NAMALWA (cell line): ENCODE measurements around the gene UNC13C.

Source experiments
- DNase-seq: peaks from one replicate; pipeline ENCODE4 v3.0.0-alpha.2; 2015; ENCODE audit warnings: low spot score

Gene UNC13C

DNA sequence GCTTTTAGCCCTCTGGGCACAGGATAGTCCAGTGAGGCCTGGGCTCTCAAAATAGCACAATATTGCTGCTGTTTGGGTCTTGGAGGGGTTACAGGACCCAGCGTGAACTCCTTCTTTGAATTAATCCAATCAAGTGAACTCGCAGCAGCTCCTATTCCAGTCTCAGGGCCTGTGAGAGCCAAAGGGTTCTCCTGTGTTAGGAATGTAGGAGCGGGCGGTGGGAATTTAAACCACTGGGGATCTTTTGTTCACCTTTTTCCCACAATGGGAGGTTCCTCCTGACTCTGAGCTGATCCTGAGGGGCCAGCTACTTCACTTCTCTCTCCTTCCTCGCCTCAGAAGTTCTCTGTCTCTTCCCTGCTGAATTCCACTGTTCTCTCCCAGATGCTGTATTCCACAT, 504.0 kb downstream of the UNC13C start:
- no peak for DNase-seq

DNA sequence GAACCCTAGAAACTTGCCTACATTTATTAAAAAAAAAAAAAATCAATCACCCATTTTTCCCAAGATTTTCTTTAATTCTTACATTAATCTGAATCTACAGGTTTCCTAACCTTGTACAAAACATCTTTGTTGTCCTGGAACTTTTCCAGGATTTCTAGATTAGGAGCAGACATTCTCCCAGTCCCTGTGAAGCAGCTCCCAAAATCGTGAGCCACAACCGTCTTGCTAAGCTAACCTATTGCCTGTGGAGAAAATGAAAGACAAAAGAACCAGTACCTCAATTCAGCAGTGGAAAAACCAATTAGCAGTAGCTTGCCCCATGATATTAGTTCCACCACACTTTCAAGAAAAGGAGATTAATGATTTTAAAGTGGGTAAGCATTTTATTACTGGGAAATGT, 522.1 kb downstream of the UNC13C start:
- no peak for DNase-seq

DNA sequence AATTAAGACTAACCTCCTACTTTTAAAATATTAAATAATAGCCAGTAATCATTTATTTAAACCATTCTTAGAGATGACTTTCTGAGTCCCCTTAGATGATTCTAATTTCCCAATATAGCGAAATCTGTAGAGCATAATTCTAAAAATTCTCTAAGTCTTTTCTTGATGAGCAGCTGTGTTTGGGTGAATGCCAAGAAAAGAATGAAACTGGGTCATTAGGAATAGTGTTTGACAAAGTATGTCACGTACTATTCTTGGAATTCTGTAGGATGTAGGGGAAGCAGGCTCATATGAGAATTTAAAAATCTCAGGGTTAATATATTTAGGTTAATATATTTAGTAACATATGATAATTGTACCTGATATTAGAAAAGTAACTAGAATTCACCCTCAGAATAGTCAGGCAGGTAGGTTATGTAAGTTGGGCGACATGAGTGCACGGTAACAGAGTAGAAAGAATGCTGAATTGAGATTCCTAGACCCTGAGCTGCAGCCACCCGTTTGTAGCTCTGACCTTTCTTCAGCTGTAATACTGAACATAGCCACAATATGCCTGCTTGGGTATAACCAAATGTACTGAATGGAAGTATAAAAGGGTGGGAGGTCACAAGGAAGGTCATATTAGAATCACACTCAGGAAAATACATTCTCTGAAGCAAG, 524.3 kb downstream of the UNC13C start:
- no peak for DNase-seq

DNA sequence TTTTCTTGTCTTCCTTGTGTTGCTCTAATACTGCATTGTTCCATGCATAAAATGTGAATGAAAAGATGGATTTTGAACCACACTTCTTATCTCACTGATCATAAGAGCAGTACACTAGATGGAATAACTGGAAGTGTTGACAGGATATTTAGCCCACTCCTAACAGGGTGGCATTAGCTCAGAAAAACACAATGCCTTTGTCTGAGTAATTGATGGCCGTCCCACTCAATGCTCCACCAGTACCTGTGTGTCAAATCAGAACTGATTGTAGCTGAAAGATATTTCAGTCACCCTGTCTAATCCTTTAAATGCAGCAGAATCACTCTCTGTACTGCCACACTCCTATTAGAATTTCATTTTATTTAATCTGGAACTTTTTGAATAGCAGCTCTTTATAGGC, 526.5 kb downstream of the UNC13C start:
- no peak for DNase-seq

DNA sequence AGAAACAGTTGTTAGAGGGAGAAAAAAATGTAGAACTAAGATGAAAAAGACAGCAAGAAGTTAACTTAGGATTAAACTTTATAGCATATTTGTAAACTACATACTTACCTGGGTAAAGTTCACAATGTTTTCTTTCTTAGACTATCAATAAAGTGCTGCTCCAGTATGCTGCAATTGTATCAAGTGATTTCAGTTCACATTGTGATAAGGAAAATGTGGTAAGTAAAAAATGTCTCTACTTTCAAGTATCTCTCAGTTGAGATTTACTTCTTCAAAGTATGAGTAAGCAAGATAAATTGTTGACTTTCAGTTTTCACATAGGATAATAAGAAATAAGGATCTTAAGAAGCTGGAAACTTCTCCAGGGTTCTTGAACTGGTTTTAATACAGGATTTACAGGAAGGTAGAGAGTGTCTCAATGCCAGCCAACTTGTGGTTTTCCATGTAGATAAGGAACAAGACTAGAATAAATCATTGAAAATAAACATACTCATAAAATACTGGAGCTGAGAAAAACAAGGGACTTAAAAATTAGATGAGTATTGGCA, 528.8 kb downstream of the UNC13C start:
- DNase-seq: no peak

DNA sequence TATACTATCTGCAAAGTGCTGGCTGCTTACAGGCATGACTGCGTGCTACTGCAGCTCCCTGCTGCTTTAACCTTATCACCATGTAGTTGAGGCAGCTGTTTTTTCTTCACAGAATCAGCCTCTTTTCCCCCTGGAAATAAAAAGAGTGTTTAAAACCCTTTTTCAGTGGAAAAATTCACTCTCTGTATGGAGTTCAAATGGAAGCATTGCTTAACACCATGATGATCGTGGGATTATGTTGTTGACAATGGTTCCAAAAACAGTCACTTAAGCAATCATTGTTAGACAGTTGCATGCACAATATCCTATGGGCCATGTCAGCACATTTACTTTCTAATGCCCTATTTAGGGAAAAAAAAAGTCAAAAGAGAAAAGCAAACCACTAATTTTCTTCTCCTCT, 536.4 kb downstream of the UNC13C start:
- no peak for DNase-seq

DNA sequence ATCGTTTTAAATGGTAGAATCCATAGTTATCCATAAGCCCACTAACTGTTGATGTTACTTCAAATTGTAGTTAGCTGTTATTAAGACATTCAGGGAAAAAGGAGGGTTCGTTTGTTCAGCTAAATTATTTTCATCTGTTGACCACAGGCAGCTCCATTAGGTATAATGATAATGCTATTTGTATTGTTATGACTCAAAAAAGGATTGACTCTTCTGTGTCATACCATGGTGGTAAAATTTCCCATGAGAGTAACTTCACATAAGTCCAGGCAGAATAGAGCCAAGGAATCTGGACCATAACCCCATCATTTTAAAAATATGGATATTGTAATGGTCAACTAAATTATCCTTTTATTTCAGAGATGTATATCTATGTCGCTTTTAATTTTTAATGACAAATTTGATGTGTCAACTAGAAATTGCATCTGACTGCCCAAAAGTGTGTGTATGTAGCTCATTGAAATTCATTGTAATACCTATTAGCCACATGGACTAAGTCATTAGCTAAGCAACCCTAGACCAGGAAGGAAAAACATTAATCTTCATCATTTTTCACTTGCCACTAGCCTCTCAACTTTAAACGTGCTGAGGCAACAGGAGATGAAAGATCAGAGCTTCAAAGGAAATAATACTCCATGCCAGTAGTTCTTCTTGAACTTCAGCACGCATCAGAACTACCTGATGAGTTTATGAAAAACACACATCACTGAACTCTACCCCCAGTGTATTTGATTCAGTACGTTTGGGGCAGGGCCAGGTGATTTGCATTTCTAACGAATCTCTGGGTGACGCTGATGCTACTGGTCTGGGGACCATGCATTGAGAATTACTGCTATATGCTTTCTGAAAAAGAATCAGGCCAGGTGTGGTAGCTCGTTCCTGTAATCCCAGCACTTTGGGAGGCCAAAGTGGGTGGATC, 537.7 kb downstream of the UNC13C start:
- DNase-seq: no peak

DNA sequence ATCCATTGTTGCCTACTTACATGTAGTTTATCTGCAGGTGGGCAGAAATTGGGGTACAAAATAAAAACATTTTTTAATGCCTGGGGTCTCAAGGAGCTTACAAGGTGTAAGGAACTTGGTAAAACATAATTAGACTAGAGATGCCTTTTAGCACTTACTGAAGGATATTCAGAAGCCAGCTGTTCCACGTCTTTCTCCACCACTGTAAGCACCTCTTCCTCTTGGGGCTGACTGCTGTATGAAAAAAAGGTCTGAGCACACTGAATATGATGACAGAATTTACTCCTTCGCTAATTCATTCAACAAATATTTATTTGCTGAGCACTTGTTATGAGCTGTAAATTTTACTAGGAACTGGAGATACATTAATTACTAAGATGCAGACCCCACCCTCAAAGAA, 539.1 kb downstream of the UNC13C start:
- DNase-seq: no peak

DNA sequence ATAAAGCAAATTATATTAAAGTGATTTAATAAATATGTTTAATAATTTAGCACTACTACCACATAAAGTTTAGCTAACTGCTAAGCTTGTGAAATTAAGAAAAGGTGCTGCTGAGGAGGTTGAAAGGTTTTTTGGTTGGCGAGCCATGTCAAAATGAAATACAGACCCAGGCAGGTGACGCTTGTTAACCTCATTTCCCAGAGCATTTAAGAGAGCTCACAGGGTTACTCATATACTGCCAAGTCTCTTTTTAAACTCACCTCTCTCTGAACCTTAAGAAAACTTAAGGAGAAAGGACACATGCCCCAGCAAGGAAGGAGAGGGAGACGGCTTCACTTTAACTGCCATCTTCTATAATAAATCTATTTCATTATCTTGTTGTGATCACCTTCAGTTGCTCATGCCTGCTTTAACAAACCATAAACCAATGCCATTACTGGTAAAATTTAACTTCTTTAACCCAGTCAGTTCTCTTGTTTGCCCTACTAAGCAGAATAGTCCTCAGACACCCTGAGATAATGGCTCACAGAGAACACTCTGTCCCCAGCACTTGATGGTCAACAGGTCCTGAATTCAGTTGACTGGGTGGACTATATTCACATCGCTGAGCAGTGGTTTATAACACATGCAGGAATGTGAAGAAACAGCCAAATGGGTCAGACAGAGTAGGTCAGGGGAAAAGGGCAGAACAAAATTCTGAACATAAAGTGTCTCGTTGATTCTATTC, 540.1 kb downstream of the UNC13C start:
- no peak for DNase-seq

DNA sequence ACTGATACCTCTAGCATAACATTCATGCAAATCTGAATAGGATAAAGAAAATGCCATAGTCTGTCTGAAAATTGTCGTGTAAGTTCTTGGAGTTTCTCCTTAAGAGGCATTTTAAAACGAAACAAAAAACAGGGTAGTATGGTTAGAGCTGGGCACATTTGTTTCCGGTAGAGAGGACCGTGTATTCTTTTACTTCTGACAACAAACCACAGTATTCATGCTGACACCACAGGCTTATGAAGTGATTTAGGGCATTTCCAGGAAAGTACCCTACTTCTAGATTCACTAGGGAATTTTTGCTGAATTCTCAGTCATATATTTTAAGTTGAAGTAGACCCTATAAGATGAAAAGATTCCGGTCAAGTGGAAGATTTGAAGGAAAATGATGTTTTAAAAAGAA, 541.3 kb downstream of the UNC13C start:
- DNase-seq: no peak

DNA sequence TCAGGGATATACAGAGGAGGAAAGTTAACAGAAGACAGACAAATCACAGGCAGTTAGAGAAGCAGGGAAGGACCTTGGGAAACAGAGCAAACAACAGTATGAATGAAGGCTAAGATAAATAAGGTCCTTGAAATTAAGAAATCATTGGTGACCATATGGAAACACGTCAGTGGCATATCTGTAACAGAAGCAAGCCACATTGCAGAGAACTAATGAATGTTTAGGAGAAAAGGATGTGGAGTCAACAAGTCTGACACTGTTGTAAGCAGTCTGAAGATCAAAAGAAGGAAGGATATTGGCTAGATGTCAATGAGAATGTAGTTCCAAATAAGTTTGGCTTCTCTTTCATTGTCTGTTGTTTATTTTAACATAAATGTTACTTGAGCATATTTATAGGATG, 542.4 kb downstream of the UNC13C start:
- no peak for DNase-seq

DNA sequence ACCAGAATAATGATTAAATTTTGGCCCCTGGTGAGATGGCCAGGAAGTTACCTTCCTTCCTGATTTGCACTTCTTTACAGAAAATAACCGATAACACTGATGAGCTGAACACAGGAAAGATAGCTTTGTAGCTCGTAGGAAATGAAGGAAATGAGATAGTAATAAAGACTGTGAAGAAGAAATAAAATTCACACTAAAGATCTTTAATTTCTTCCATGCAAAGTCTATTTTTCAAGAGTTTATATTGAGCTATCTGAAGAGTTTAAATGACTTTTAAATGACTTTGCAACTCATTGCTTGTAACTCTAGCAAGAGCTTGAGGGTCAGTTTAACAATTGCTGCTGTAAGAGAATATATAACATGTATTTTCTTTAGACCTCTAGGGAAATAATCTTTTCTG, 543.0 kb downstream of the UNC13C start:
- no peak for DNase-seq

DNA sequence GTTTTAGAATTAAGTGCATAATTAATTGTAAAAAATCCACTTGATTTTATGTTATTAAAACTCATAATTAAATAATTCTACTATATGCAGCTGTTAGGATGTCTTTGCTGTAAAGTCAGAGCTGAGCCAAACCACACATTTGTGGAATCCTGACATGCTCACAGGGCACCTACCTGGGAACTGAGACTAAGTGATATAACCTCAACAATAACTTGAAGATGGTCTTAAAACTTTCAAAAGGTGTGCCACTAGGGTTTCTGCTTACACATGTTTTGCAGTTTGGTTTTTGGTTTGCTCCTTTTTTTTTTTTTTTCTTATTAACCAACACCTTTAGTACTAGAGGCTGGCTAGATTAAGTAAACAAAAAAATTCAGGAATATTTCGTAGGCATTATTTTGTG, 549.8 kb downstream of the UNC13C start:
- DNase-seq: no peak

DNA sequence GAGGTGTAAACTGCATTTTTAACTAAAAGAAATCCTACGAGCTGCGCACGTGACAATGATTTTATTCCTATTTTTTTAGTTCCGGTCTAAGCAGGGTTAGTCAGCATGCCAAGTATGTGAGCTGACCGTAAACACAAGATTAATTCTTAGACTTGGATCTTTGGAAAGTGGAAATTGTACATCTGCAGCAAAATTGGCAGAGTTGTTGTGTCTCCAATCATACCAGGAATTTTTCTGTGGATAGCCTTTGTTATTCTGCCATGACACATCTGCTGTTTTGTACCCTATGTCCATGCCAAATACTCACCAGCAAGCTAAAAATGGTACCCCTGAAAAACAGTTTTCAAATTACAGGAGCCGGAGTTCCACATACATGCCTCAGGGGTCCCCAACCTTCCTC, 562.5 kb downstream of the UNC13C start:
- DNase-seq: no peak

DNA sequence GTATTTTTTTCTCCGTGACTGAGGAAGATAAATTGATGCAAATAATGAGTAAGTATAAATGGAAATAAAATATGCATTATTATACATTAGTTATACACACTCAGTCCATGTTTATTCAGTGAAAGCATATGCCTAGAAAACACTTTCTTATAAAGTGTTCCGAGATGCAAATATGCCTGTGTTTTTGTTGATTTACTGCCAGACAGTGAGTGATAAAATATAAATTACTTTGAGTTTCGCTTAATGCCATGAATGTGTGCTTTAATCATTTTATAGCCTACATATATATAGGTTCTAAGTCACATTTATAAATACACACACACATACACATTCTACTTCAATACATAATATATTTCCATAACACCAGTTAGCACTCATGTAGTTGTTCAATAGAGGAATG, 569.2 kb downstream of the UNC13C start:
- DNase-seq: no peak

DNA sequence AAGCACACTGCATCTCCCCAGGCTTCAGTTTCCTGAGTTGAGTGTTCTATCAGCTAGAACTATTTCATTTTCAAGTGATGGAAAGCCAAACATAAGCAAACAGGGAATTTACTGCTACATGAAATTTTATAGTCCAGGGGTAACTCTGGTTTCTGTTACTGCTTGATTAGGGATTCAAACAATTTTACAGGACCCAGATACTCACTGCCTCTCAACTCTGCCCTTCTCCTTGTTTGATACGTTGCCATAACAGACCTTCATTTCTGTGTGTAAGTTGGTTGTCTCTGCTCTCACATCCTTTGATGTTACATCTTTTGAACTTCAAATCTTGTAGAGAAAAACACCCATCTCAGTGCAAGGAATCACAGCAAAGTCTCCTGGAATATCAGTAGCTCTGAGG, 572.7 kb downstream of the UNC13C start:
- DNase-seq: no peak

DNA sequence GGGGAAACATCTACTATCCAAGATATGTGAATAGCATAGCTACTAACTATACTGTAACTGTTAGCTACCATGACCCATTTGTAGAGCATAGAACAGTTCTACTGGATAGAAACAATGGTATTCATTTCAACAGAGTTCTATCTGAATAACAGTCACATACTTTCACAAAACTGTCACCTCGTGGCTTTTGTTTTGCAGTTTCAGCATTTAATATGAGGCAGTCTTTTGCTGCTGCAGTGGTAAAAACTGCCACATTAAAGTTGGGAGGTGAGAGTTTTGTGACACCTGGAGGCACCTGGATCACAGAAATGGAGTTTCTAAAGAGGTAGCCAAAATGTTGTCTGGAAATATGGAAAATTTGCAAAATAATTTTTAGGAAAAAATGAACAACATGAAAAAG, 578.0 kb downstream of the UNC13C start:
- no peak for DNase-seq

DNA sequence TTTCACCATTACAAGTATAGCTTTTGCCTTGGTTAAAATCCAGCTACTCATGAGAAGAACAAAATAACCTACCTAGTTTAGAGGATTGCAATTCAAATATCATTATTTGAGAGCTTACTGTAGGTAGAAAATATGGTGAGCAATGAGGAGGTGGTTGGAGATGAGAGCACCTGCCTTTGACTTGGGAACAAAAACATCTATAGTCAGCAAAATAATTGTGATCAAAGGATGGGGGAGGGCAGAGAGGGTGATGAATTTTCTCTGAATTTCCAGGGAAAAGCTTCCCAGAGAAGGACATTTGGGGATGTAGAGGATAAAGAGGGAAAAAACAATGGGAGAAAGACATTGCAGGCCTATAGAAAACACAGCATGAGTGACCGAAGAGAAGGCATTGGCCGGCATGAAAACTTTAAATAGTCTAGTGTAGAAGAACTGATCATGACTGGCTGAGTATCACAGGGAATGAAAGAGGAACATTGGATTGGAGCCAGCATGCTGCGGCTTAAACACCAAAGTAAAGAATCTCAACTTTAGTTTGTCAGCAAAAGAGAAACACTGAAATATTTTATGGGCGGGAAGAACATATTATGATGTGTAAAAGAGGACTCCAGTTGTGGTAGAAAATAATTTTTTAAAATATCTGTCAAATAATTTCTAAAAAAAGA, 581.3 kb downstream of the UNC13C start:
- DNase-seq: no peak

DNA sequence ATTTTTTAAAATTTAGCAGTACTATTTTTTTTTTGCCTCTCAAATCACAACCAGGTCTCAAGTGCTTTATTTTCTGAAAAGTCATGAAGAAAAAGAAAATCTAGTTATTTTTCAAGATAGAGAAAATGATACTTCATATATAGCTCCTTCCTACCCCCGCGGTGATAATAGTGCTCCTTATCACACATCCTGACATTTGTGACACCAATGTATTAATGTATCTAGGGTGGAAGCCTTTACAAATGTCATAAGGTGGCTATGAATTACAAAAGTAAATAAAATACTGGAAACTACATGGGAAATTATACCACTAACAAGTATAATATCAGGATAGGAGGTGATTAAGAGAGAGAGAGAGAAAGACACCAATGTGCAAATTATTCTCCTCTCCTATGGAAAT, 582.2 kb downstream of the UNC13C start:
- no peak for DNase-seq

DNA sequence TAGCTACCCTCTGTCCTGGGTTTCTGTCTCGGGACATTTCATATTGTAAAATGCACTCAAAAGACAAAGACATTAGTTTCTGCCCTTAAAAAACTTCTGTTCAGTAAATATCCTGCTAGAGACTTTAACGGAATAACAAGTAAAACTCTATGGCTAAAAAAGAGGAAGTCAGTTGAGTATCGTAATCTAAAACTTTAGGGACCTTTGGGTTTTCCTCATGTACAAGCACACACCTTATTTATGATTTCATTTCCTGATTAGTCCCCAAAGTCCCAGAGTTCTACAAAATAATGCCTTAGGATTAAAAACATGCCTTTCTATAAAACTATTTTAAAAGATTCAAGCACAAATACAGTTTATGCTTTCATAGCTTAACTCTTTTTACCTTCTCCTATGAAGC, 585.9 kb downstream of the UNC13C start:
- DNase-seq: no peak

DNA sequence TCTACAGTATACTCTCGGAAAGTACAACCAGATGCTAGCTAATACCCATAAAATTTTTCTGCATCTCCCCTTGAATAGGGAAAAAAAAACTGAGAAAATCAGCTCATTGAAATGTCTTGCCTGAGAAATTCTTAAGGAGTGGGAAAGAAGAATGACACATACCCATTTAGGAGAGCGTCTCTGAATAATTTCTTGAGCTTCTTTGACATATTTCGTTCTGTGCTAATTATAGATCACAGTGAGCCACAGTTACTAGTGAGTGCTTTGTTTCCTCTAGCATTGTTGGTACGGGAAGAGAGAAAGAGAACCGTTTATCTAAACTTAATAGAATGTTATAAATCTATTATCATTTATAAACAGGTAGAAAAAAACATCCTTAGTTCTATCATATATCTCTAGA, 588.4 kb downstream of the UNC13C start:
- no peak for DNase-seq

DNA sequence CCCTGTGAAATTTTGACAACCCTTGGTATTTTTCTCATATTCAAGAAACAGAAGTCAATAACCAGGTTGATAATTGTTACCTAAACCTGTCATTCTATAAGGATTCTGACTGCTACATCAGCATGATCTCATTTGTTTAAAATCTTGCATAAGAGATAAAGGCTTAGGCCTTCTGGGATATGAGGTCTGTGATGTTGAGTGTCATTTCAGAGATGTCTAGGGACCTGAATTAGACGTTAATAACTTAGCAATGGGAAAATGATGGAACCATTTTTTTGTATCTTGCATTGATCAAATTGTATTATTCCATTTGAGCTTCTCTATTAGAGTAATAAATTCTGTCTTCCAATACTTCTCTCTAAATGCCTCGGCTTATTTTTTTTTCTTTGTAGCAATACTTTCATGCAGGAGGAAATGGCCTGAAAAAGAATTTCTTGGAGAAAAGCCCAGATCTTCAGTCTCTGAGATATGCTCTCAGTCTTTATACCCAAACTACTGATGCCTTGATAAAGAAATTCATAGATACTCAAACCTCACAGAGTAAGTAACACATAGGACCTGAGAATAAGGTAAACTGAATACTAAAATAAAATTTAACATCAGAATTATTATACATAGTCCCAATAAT, 589.3 kb downstream of the UNC13C start:
- no peak for DNase-seq
